K562 (cell line): Measurements from ENCODE around the gene MYCT1. TPM values are rescaled to one million over a fixed set of nuclear protein-coding genes. Genes with fewer than 3 reads are reported as not detected.

Source experiments
- CHD1 ChIP-seq: fragments of 200-600 bp; sonication (generic); IDR thresholded peaks from one replicate; pipeline ENCODE4 v1.6.1; 2012; ENCODE audit warnings: mild to moderate bottlenecking, moderate library complexity, low read length, inconsistent platforms
- MCM5 ChIP-seq: fragments of 450-650 bp; IDR thresholded peaks from 2 replicates; pipeline ENCODE4 v1.6.1; 2016; ENCODE audit warnings: low read depth
- RBM34 ChIP-seq: fragments of 200-400 bp; formaldehyde crosslinking; IDR thresholded peaks from 2 replicates; pipeline ENCODE4 v1.6.1; 2018; ENCODE audit warnings: low read length, borderline replicate concordance; ENCODE audit not compliant: insufficient read depth
- SIN3A ChIP-seq, 2 experiments: fragments of 150-350 bp in 1 of 2; IDR thresholded peaks; 2 replicates each; pipeline ENCODE4 v1.6.1; 2011 to 2016; ENCODE audit warnings: borderline replicate concordance in 2 of 2, low read depth in 2 of 2, low read length in 2 of 2, mild to moderate bottlenecking in 2 of 2, moderate library complexity in 2 of 2; ENCODE audit not compliant: control insufficient read depth in 1 of 2
- TCF7L2 ChIP-seq: fragments of 150-350 bp; IDR thresholded peaks from 2 replicates; pipeline ENCODE4 v1.6.1; 2016; ENCODE audit warnings: low read depth, mild to moderate bottlenecking, low read length, moderate library complexity
- ZNF318 ChIP-seq, 2 experiments: fragments of 450-650 bp; IDR thresholded peaks; 2 replicates each; pipeline ENCODE4 v1.6.1; 2016; ENCODE audit warnings: mild to moderate bottlenecking in 2 of 2, borderline replicate concordance in 1 of 2, low read depth in 1 of 2, moderate library complexity in 1 of 2
- polyA plus RNA-seq, 8 experiments: library from polyadenylated mRNA; depleted of rRNA in 4 of 8; stranded (reverse) in 5 of 8; unstranded in 3 of 8; fragments of >200 nt; fragmentation: Nextera tagmentation in 2 of 8; fragmentation: Illumina TruSeq in 1 of 8; extraction: Ambion mirVana in 2 of 8; extraction: Trizol in 1 of 8; gene quantifications; 2 replicates each; pipeline versions ENCODE4 v1.2.1 to v1.2.3, GENCODE V29; 2011 to 2014; ENCODE audit warnings: inconsistent platforms in 1 of 8, missing spikeins in 1 of 8
- total RNA-seq, 7 experiments: library from RNA; depleted of rRNA in 6 of 7; stranded (reverse); fragments of >200 nt in 6 of 7; fragmentation: Illumina TruSeq in 2 of 7; extraction: Trizol in 2 of 7; gene quantifications; 2 replicates each; pipeline versions ENCODE4 v1.2.1 to v1.2.3, GENCODE V29; 2011 to 2021; ENCODE audit warnings: low replicate concordance in 1 of 7
- TF ChIP-seq, protein P1 (sequence below): fragments of 200-800 bp; sonication (Bioruptor generic); IDR thresholded peaks from 2 replicates; pipeline ENCODE4 v1.6.1; 2017; ENCODE audit warnings: missing genetic modification characterization, missing compliant biosample characterization

Gene MYCT1
- total and polyA plus RNA-seq, 9 of the 15 experiments (the other 6 are each of a cell fraction or from before 2014, with no cell fraction given), result 0.04 to 0.28 (median 0.08) TPM; not detected in 2

GRCh38 chr6:152685819-152686218 lies 11.9 kb upstream of the MYCT1 start (continued):
- TF ChIP-seq ZNF318 (IDR thresholded peaks at IDR 0.05; ENCODE audit: borderline replicate concordance in 1 of 2, low read depth in 1 of 2) (no peak), CHD1 (no peak), TCF7L2 (no peak), RBM34 (no peak), SIN3A (IDR thresholded peaks at IDR 0.05; ENCODE audit: borderline replicate concordance in 2 of 2, control insufficient read depth in 1 of 2, low read depth in 2 of 2, low read length in 2 of 2) (no peak), MCM5 (no peak)
- TF ChIP-seq, protein P1, sequence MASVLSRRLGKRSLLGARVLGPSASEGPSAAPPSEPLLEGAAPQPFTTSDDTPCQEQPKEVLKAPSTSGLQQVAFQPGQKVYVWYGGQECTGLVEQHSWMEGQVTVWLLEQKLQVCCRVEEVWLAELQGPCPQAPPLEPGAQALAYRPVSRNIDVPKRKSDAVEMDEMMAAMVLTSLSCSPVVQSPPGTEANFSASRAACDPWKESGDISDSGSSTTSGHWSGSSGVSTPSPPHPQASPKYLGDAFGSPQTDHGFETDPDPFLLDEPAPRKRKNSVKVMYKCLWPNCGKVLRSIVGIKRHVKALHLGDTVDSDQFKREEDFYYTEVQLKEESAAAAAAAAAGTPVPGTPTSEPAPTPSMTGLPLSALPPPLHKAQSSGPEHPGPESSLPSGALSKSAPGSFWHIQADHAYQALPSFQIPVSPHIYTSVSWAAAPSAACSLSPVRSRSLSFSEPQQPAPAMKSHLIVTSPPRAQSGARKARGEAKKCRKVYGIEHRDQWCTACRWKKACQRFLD (CRISPR knock-in tag), result no peak
- TF ChIP-seq, all 486 proteins: peak for 0
